HCT116 (cell line): ENCODE results near the gene MTM1. TPM values are rescaled to one million over a fixed set of nuclear protein-coding genes. Genes with fewer than 3 reads are reported as not detected.

Experiments
- ATAC-seq: fragments of 200-7000 bp; cut with Tn5 transposase; 2 replicates; pipeline ENCODE4 v1.9.1; 2020; ENCODE audit warnings: mild to moderate bottlenecking, moderate library complexity
- BruUV-seq: library from RNA; stranded (reverse); fragments of 400-500 nt; replicated peaks from 2 replicates; lab custom pipeline; 2021; lab: Mats Ljungman, UMichigan
- CTCF ChIA-PET: fragments of 300-600 bp; sonication (Branson Sonifier 250); formaldehyde crosslinking; loops from one replicate; lab custom pipeline; 2021; ENCODE audit warnings: antibody characterized with exemption; lab: Charles Lee
- POLR2A ChIA-PET: fragments of 300-600, 350-600 bp; sonication (Branson Sonifier 250); formaldehyde crosslinking; loops from one replicate; lab custom pipeline; 2021; ENCODE audit warnings: antibody characterized with exemption; lab: Charles Lee
- RAD21 ChIA-PET, 2 experiments: fragments of 300-600 bp; sonication (Branson Sonifier 250); formaldehyde crosslinking; loops; one replicate each; lab custom pipeline; 2023; ENCODE audit warnings: low total read pairs in 2 of 2; ENCODE audit not compliant: uncharacterized antibody in 2 of 2, unreplicated experiment in 2 of 2, low non-redundant PET in 1 of 2; lab: Charles Lee
- DNase-seq: peaks from one replicate; pipeline ENCODE4 v3.0.0-alpha.2; 2010; ENCODE audit warnings: low read depth, low spot score
- H2AFZ ChIP-seq: fragments of 200-600 bp; shearing (Covaris generic), sonication (generic); 2 replicates; pipeline ENCODE4 v1.6.1; 2017; ENCODE audit warnings: low read depth, mixed run types, mixed read lengths, antibody characterized with exemption, low read length; ENCODE audit not compliant: poor library complexity, severe bottlenecking
- H3K27ac ChIP-seq: 2 replicates; pipeline ENCODE4 v1.5.1; 2012; ENCODE audit warnings: low read depth, low read length
- H3K27me3 ChIP-seq: fragments of 200-600 bp; sonication (generic); 2 replicates; pipeline ENCODE4 v1.6.1; 2016; ENCODE audit warnings: mixed run types, low read length, mixed read lengths; ENCODE audit not compliant: insufficient read depth
- H3K36me3 ChIP-seq, 2 experiments: fragments of 200-500 bp in 1 of 2; fragments of 200-600 bp in 1 of 2; sonication (Bioruptor generic) in 1 of 2; sonication (generic) in 1 of 2; 2 replicates each; pipeline versions ENCODE4 v1.5.1 to v1.6.1; 2014 to 2016; ENCODE audit warnings: low read length in 2 of 2, inconsistent platforms in 1 of 2, mixed read lengths in 1 of 2, mixed run types in 1 of 2; ENCODE audit not compliant: insufficient read depth in 2 of 2, control insufficient read depth in 1 of 2
- H3K4me1 ChIP-seq, 2 experiments: fragments of 200-600 bp in 1 of 2; sonication (generic) in 1 of 2; 2 replicates each; pipeline versions ENCODE4 v1.5.1 to v1.6.1; 2012 to 2017; ENCODE audit warnings: low read length in 2 of 2, inconsistent platforms in 1 of 2, mild to moderate bottlenecking in 1 of 2, mixed read lengths in 1 of 2, mixed run types in 1 of 2, moderate library complexity in 1 of 2; ENCODE audit not compliant: insufficient read depth in 2 of 2, control insufficient read depth in 1 of 2
- H3K4me2 ChIP-seq: fragments of 200-600 bp; sonication (generic); 2 replicates; pipeline ENCODE4 v1.6.1; 2017; ENCODE audit warnings: mixed run types, low read length, mixed read lengths
- H3K4me3 ChIP-seq, 2 experiments: fragments of 200-600 bp in 1 of 2; sonication (generic) in 1 of 2; replicated peaks in 1 of 2; 2 replicates each; pipeline ENCODE4 v1.5.1; 2011 to 2016; ENCODE audit warnings: low read length in 2 of 2, control low read depth in 1 of 2, low read depth in 1 of 2, mild to moderate bottlenecking in 1 of 2, mixed read lengths in 1 of 2, mixed run types in 1 of 2
- H3K79me2 ChIP-seq: fragments of 200-600 bp; sonication (generic); 2 replicates; pipeline ENCODE4 v1.6.1; 2017; ENCODE audit warnings: mild to moderate bottlenecking, mixed run types, low read length, moderate library complexity, mixed read lengths; ENCODE audit not compliant: insufficient read depth
- H3K9ac ChIP-seq: fragments of 200-600 bp; sonication (generic); 2 replicates; pipeline ENCODE4 v1.6.1; 2016; ENCODE audit warnings: low read length, mixed read lengths
- H3K9me2 ChIP-seq: fragments of 200-600 bp; sonication (generic), shearing (Covaris generic); 2 replicates; pipeline ENCODE4 v1.6.1; 2017; ENCODE audit warnings: mixed run types, mild to moderate bottlenecking, moderate library complexity; ENCODE audit not compliant: insufficient read depth
- H3K9me3 ChIP-seq, 2 experiments: fragments of 200-500 bp in 1 of 2; fragments of 200-600 bp in 1 of 2; sonication (Bioruptor generic) in 1 of 2; sonication (generic) in 1 of 2; 2 replicates each; pipeline ENCODE4 v1.6.1; 2014 to 2017; ENCODE audit warnings: low read length in 2 of 2, mixed read lengths in 2 of 2, inconsistent platforms in 1 of 2, low read depth in 1 of 2, mild to moderate bottlenecking in 1 of 2, mixed run types in 1 of 2, moderate library complexity in 1 of 2; ENCODE audit not compliant: control insufficient read depth in 1 of 2, insufficient read depth in 1 of 2
- H4K20me1 ChIP-seq: fragments of 200-600 bp; sonication (generic), shearing (Covaris generic); 2 replicates; pipeline ENCODE4 v1.6.1; 2017; ENCODE audit warnings: mixed run types, mild to moderate bottlenecking, moderate library complexity; ENCODE audit not compliant: insufficient read depth
- CEBPB ChIP-seq: IDR thresholded peaks from 2 replicates; pipeline ENCODE4 v1.6.1; 2012; ENCODE audit warnings: low read depth
- CTCF ChIP-seq, 3 experiments: fragments of 200-600 bp in 1 of 3; sonication (generic) in 1 of 3; IDR thresholded peaks in 2 of 3; conservative IDR thresholded peaks in 1 of 3; 2 replicates each; pipeline ENCODE4 v1.5.1; 2012 to 2017; ENCODE audit warnings: low read depth in 2 of 3, low read length in 2 of 3, antibody characterized with exemption in 1 of 3, borderline replicate concordance in 1 of 3, control low read depth in 1 of 3, mild to moderate bottlenecking in 1 of 3, mixed read lengths in 1 of 3, mixed run types in 1 of 3, moderate library complexity in 1 of 3; ENCODE audit not compliant: insufficient read depth in 1 of 3
- EZH2 ChIP-seq: fragments of 200-600 bp; sonication (generic); IDR thresholded peaks from 2 replicates; pipeline ENCODE4 v1.6.1; 2017; ENCODE audit warnings: antibody characterized with exemption, mixed run types
- MAX ChIP-seq: IDR thresholded peaks from 2 replicates; pipeline ENCODE4 v1.6.1; 2012
- POLR2A ChIP-seq: IDR thresholded peaks from 2 replicates; pipeline ENCODE4 v1.7.0; 2011; ENCODE audit warnings: borderline replicate concordance; ENCODE audit not compliant: insufficient read depth, insufficient read length; ENCODE audit errors: extremely low read depth
- POLR2AphosphoS5 ChIP-seq: IDR thresholded peaks from 2 replicates; pipeline ENCODE4 v1.6.1; 2011; ENCODE audit warnings: mild to moderate bottlenecking, low read depth, low read length, moderate library complexity
- RAD21 ChIP-seq: IDR thresholded peaks from 2 replicates; pipeline ENCODE4 v1.6.1; 2012; ENCODE audit warnings: low read depth, mild to moderate bottlenecking
- SP1 ChIP-seq: IDR thresholded peaks from 2 replicates; pipeline ENCODE4 v1.6.1; 2012; ENCODE audit warnings: low read depth
- YY1 ChIP-seq: IDR thresholded peaks from 2 replicates; pipeline ENCODE4 v1.6.1; 2011; ENCODE audit warnings: low read length, low read depth, moderate library complexity, mild to moderate bottlenecking; ENCODE audit not compliant: insufficient replicate concordance; ENCODE audit errors: extremely low read depth
- intact Hi-C: fragments of 100-400 bp; cut with micrococcal nuclease; formaldehyde crosslinking; loops from 2 replicates; pipeline ENCODE4 v1.10.0; 2022
- total RNA-seq: library from RNA; stranded (reverse); gene quantifications from one replicate; pipeline ENCODE4 v1.2.1, GENCODE V29; 2021; ENCODE audit not compliant: unreplicated experiment

Gene MTM1
- total RNA-seq, 1 experiment from 2014 or later: 6.5 TPM

- no peak overlapping the region for H3K9ac ChIP-seq
These were observed 80.9 kb downstream of the MTM1 start for GRCh38 chrX:150649096-150649870.

GRCh38 chrX:150651906-150652305 is 83.5 kb downstream of the MTM1 start:
- Histone ChIP-seq H3K9me3 (no peaks in the 10 kb centered on the region), H4K20me1 (no peaks in the 10 kb centered on the region), H3K36me3 (no peaks in the 10 kb centered on the region), H3K4me2 (no peak overlapping the region)
- ChIA-PET CTCF (no interaction called here), RAD21 (no interaction called here)
- ATAC-seq (no peak), DNase-seq (no peak)
- TF ChIP-seq POLR2AphosphoS5 (no peak), MAX (no peak), EZH2 (no peak), CEBPB (no peak), SP1 (no peak), YY1 (no peak), CTCF (IDR thresholded peaks at IDR 0.05 in 2 of 3, conservative IDR thresholded peaks at IDR 0.05 in 1 of 3; ENCODE audit: borderline replicate concordance in 1 of 3, insufficient read depth in 1 of 3, low read depth in 2 of 3, low read length in 2 of 3) (no peak)
- TF ChIP-seq, all 23 proteins: peak for 0
- Histone ChIP-seq H3K4me1 (no peaks in the 10 kb centered on the region), H3K4me3 (no peak overlapping the region), H3K79me2 (no peaks in the 10 kb centered on the region), H2AFZ (no peak overlapping the region), H3K9ac (no peak overlapping the region), H3K27ac (no peak overlapping the region), H3K9me2 (no peaks in the 10 kb centered on the region), H3K27me3 (no peaks in the 10 kb centered on the region)
- intact Hi-C loops: no loop called here
- no TSS peak for BruUV-seq
- POLR2A ChIA-PET: no interaction called here

More at GRCh38 chrX:150649096-150649870, 80.9 kb downstream of the MTM1 start:
- ChIA-PET POLR2A (no interaction called here), CTCF (no interaction called here), RAD21 (no interaction called here)
- no peak overlapping the region for H3K27ac ChIP-seq
- no TSS peak for BruUV-seq
- intact Hi-C loops: no loop called here
- no peaks in the 10 kb centered on the region for H4K20me1 ChIP-seq
- no peaks in the 10 kb centered on the region for H3K9me2 ChIP-seq
- ATAC-seq (no peak), DNase-seq (no peak)
- H3K4me3 ChIP-seq: no peak overlapping the region
- H3K9me3 ChIP-seq: no peaks in the 10 kb centered on the region
- no peaks in the 10 kb centered on the region for H3K27me3 ChIP-seq
- no peaks in the 10 kb centered on the region for H3K79me2 ChIP-seq
- H3K4me1 ChIP-seq: no peaks in the 10 kb centered on the region
- no peak overlapping the region for H3K4me2 ChIP-seq
- no peaks in the 10 kb centered on the region for H3K36me3 ChIP-seq
- H2AFZ ChIP-seq: no peak overlapping the region
- TF ChIP-seq POLR2A (no peak), RAD21 (no peak)
- TF ChIP-seq, all 23 proteins: peak for 0
